ENCODE data around the gene KDM4C. TPM values are rescaled to one million over a fixed set of nuclear protein-coding genes. Genes with fewer than 3 reads are reported as not detected.
A peak's percentile ranks its signal among the peaks of the same experiment; 100 is the strongest.

Gene KDM4C
- total and polyA plus RNA-seq, 2 donors (not counting 1 experiment from before 2014, with no cell fraction given) = 49.7 to 141 TPM

DNA sequence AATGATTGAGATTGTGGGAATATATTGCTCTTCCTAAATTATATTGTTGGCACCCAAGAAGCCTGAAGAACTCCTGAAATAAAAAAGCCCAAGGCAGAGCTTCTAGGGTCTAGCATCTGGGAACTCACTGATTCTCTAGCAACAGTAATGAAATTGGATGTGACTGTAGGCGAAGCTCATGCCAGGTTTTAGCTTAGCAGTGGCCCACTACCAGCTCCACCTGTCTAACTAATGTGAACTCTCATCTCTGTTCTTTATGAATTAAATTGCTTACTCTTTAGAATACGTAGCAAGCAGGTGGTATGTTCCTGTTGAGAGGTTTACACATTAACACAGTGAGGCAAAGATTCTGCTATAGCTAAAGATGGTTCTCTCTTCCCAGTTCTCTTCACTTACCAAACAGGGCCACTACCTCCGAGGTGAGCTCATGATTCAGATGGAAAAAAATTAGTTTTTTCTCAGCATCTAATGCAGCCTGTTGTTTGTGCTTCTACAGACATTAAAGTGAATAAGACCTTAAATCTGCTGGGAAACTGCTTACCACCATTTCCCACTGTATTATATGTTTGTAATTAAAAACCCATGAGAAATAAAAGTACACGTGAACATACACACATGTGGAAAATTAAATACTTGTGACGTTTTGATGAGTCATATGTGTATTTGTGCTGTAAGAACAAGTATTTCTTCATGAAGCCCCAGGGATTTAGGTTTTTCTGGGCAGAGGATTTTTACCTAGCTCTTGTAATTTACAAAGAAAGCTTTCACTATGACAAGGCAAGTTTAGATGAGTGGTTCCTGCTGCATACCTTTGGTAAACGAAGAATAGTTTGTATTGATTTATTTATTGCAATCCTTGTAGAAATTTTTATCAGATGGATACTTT, 360.1 kb downstream of the KDM4C start:
- WGBS (ENCODE audit: insufficient coverage) = no CpG with 5 or more reads among the region's 6 CpGs
- ATAC-seq (ENCODE audit: low read depth) (no peak), DNase-seq (no peak)
- intact Hi-C loops (cut with micrococcal nuclease) = no loop called here
- ChIA-PET POLR2A (no interaction called here), CTCF (no interaction called here)
- no peak overlapping the region for H3K27ac ChIP-seq (ENCODE audit: low read length in 2 of 2)
- Mint-ChIP-seq H3K27me3 (no peaks in the 10 kb centered on the region), H3K4me3 (no peak overlapping the region), H3K4me1 (peaks cover 24% of the 10 kb centered on the region), H3K27ac (no peak overlapping the region), H3K9me3 (ENCODE audit: insufficient read depth) (no peaks in the 10 kb centered on the region)
- no peaks in the 10 kb centered on the region for H3K27me3 ChIP-seq (replicated peaks in 1 of 4; ENCODE audit: control extremely low read depth in 1 of 4, control insufficient read depth in 3 of 4, insufficient read depth in 4 of 4, low read length in 3 of 4)
- peaks cover 0 to 56% of the 10 kb centered on the region in 2 experiments for H3K36me3 ChIP-seq (replicated peaks in 1 of 2; ENCODE audit: control extremely low read depth in 1 of 2, control insufficient read depth in 1 of 2, extremely low read depth in 1 of 2, insufficient read depth in 2 of 2, low read length in 1 of 2)
- peaks cover 4% of the 10 kb centered on the region for H4K20me1 ChIP-seq (ENCODE audit: control insufficient read depth, insufficient read depth, low read length, poor library complexity, severe bottlenecking)
- no peaks in the 10 kb centered on the region for H3K4me1 ChIP-seq (ENCODE audit: control insufficient read depth in 2 of 2, insufficient read depth in 2 of 2, low read length in 2 of 2)
- H3K79me2 ChIP-seq (ENCODE audit: control insufficient read depth, insufficient read depth, low read length) = peaks cover 3% of the 10 kb centered on the region
- TF ChIP-seq CTCF (IDR thresholded peaks at IDR 0.05) = no peak
- no peak for TF ChIP-seq EZH2 (IDR thresholded peaks at IDR 0.05; ENCODE audit: borderline replicate concordance, insufficient read depth, low read depth, low read length, poor library complexity, severe bottlenecking)
- H3K4me2 ChIP-seq (replicated peaks; ENCODE audit: low read depth, low read length, poor library complexity, severe bottlenecking) = no peak overlapping the region
- no peak overlapping the region for H3K4me3 ChIP-seq (ENCODE audit: control extremely low read depth in 1 of 5, extremely low read depth in 1 of 5, insufficient read depth in 1 of 5, low read depth in 2 of 5, low read length in 4 of 5)
- H2AFZ ChIP-seq (ENCODE audit: insufficient read depth, low read depth, low read length, poor library complexity, severe bottlenecking) = no peak overlapping the region
- no peak overlapping the region for H3K9ac ChIP-seq (ENCODE audit: low read length)
- H3K9me3 ChIP-seq (ENCODE audit: control extremely low read depth in 1 of 3, control insufficient read depth in 2 of 3, insufficient read depth in 1 of 3, low read length in 2 of 3) = no peaks in the 10 kb centered on the region

- ATAC-seq (ENCODE audit: low read depth) (peak; percentile 54), DNase-seq (no peak)
- no peaks in the 10 kb centered on the region for H3K27me3 Mint-ChIP-seq
- Histone ChIP-seq H3K27ac (ENCODE audit: low read length in 2 of 2) (no peak overlapping the region), H3K27me3 (replicated peaks in 1 of 4; ENCODE audit: control extremely low read depth in 1 of 4, control insufficient read depth in 3 of 4, insufficient read depth in 4 of 4, low read length in 3 of 4) (no peaks in the 10 kb centered on the region), H3K4me1 (ENCODE audit: control insufficient read depth in 2 of 2, insufficient read depth in 2 of 2, low read length in 2 of 2) (no peaks in the 10 kb centered on the region), H3K9ac (ENCODE audit: low read length) (no peak overlapping the region), H3K4me2 (replicated peaks; ENCODE audit: low read depth, low read length, poor library complexity, severe bottlenecking) (no peak overlapping the region), H3K4me3 (ENCODE audit: control extremely low read depth in 1 of 5, extremely low read depth in 1 of 5, insufficient read depth in 1 of 5, low read depth in 2 of 5, low read length in 4 of 5) (no peak overlapping the region), H2AFZ (ENCODE audit: insufficient read depth, low read depth, low read length, poor library complexity, severe bottlenecking) (no peak overlapping the region), H4K20me1 (ENCODE audit: control insufficient read depth, insufficient read depth, low read length, poor library complexity, severe bottlenecking) (peaks cover 2% of the 10 kb centered on the region), H3K9me3 (ENCODE audit: control extremely low read depth in 1 of 3, control insufficient read depth in 2 of 3, insufficient read depth in 1 of 3, low read length in 2 of 3) (no peaks in the 10 kb centered on the region), H3K79me2 (ENCODE audit: control insufficient read depth, insufficient read depth, low read length) (peaks cover 3% of the 10 kb centered on the region), H3K36me3 (replicated peaks in 1 of 2; ENCODE audit: control extremely low read depth in 1 of 2, control insufficient read depth in 1 of 2, extremely low read depth in 1 of 2, insufficient read depth in 2 of 2, low read length in 1 of 2) (peaks cover 0 to 57% of the 10 kb centered on the region in 2 experiments)
- 80% methylated on average over 1 of the region's 6 CpGs for WGBS (ENCODE audit: insufficient coverage)
- peak overlapping the region; percentile 62 for H3K27ac Mint-ChIP-seq
- no peaks in the 10 kb centered on the region for H3K9me3 Mint-ChIP-seq (ENCODE audit: insufficient read depth)
- no peak overlapping the region for H3K4me3 Mint-ChIP-seq
- TF ChIP-seq CTCF (IDR thresholded peaks at IDR 0.05) (no peak), EZH2 (IDR thresholded peaks at IDR 0.05; ENCODE audit: borderline replicate concordance, insufficient read depth, low read depth, low read length, poor library complexity, severe bottlenecking) (no peak)
- intact Hi-C loops (cut with micrococcal nuclease) = no loop called here
- ChIA-PET POLR2A (no interaction called here), CTCF (no interaction called here)
- peaks cover 24% of the 10 kb centered on the region for H3K4me1 Mint-ChIP-seq
Measured at GRCh38 chr9:7118633-7119032, 360.9 kb downstream of the KDM4C start.
